GM12891 (cell line): ENCODE measurements around the gene ZFHX3.

Experiments
- POLR2A ChIP-seq: IDR thresholded peaks from 2 replicates; pipeline ENCODE4 v1.6.1; 2011; ENCODE audit warnings: low read depth, low read length, control low read depth
- POLR2AphosphoS5 ChIP-seq: IDR thresholded peaks from 2 replicates; pipeline ENCODE4 v1.6.1; 2011; ENCODE audit warnings: low read depth, low read length, control low read depth
- POU2F2 ChIP-seq: IDR thresholded peaks from 2 replicates; pipeline ENCODE4 v1.6.1; 2011; ENCODE audit warnings: low read depth, mild to moderate bottlenecking, control low read depth, low read length, moderate library complexity

DNA sequence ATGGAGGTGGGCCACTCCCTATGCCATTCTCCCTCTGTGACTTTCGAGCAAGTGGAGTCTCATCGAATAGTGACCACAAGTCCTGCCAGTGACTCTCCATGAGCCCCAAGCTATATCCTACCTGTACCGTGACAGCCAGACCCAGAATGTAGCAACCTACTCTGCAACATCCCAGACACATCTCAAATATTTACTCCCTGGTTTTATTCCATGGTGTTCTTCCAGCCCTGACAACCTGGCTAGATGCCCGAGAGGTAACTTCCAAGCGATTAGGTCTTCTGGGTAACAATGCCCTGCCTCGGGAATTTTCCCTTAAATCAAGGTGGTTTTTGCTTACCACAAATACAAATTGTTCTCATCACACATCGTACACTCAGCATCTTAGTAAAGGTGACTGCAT, 211.7 kb downstream of the ZFHX3 start:
- TF ChIP-seq POLR2A (no peak), POLR2AphosphoS5 (no peak), POU2F2 (no peak)
